ENCODE results near the gene NCKAP5L.

DNA sequence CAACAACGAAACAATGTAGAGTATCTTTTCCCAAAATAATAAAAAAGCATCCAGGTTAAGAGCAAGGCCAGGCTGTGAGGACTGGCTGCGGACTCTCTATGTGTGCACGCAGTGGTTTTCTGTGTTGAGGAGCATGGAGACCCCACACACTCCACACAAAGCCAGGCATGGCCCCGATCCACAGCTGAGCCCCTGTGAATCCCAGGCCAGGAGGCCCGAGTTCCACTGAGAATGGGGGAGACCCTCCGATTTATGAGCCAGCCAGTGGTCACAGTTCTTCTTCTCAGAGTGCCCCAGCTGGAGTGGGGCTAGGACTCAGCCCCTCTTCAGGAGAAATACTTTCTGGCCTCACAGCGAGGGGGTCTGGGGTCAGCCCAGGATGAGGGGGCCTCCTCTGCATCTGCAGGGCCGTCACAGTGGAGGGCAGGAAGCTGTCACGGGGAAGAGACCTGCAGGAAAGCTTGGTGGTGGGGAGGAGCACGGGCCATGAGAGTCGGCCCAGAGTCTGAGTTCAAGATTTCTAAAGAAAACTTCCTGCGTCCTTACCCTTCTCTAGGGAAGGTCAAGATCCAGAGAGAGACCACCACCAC is 20.1 kb downstream of the NCKAP5L start:
- no peak for TF ChIP-seq NANOG (IDR thresholded peaks at IDR 0.05; ENCODE audit: borderline replicate concordance)
- TF ChIP-seq, protein P1, sequence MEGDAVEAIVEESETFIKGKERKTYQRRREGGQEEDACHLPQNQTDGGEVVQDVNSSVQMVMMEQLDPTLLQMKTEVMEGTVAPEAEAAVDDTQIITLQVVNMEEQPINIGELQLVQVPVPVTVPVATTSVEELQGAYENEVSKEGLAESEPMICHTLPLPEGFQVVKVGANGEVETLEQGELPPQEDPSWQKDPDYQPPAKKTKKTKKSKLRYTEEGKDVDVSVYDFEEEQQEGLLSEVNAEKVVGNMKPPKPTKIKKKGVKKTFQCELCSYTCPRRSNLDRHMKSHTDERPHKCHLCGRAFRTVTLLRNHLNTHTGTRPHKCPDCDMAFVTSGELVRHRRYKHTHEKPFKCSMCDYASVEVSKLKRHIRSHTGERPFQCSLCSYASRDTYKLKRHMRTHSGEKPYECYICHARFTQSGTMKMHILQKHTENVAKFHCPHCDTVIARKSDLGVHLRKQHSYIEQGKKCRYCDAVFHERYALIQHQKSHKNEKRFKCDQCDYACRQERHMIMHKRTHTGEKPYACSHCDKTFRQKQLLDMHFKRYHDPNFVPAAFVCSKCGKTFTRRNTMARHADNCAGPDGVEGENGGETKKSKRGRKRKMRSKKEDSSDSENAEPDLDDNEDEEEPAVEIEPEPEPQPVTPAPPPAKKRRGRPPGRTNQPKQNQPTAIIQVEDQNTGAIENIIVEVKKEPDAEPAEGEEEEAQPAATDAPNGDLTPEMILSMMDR (conservative IDR thresholded peaks at IDR 0.05; ENCODE audit: low read depth in 2 of 2): no peak
- no peak for TF ChIP-seq EZH2phosphoT487 (IDR thresholded peaks at IDR 0.05; ENCODE audit: unreplicated experiment)
- no peak for TF ChIP-seq EZH2 (IDR thresholded peaks at IDR 0.05; ENCODE audit: low read depth, unreplicated experiment)
- no peak for TF ChIP-seq POLR2AphosphoS5 (IDR thresholded peaks at IDR 0.05; ENCODE audit: low read depth)
- TF ChIP-seq ETS1 (IDR thresholded peaks at IDR 0.05): no peak
- no peak for TF ChIP-seq CREB1 (CRISPR knock-in tag; IDR thresholded peaks at IDR 0.05; ENCODE audit: low read depth)
- TF ChIP-seq, protein P2, sequence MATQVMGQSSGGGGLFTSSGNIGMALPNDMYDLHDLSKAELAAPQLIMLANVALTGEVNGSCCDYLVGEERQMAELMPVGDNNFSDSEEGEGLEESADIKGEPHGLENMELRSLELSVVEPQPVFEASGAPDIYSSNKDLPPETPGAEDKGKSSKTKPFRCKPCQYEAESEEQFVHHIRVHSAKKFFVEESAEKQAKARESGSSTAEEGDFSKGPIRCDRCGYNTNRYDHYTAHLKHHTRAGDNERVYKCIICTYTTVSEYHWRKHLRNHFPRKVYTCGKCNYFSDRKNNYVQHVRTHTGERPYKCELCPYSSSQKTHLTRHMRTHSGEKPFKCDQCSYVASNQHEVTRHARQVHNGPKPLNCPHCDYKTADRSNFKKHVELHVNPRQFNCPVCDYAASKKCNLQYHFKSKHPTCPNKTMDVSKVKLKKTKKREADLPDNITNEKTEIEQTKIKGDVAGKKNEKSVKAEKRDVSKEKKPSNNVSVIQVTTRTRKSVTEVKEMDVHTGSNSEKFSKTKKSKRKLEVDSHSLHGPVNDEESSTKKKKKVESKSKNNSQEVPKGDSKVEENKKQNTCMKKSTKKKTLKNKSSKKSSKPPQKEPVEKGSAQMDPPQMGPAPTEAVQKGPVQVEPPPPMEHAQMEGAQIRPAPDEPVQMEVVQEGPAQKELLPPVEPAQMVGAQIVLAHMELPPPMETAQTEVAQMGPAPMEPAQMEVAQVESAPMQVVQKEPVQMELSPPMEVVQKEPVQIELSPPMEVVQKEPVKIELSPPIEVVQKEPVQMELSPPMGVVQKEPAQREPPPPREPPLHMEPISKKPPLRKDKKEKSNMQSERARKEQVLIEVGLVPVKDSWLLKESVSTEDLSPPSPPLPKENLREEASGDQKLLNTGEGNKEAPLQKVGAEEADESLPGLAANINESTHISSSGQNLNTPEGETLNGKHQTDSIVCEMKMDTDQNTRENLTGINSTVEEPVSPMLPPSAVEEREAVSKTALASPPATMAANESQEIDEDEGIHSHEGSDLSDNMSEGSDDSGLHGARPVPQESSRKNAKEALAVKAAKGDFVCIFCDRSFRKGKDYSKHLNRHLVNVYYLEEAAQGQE (IDR thresholded peaks at IDR 0.05; ENCODE audit: unreplicated experiment): no peak

Data from GM23338 (cell line).